K562 (cell line): Measurements from ENCODE around the gene HMCN1. TPM values are rescaled to one million over a fixed set of nuclear protein-coding genes. Genes with fewer than 3 reads are reported as not detected.
A peak's percentile ranks its signal among the peaks of the same experiment; 100 is the strongest.

Experiments
- ATAC-seq: fragments of 200-7000 bp; cut with Tn5 transposase; 3 replicates; pipeline ENCODE4 v1.9.1; 2020; ENCODE audit warnings: moderate library complexity
- BruUV-seq: library from RNA; stranded (reverse); fragments of 400-500 nt; replicated peaks from 2 replicates; lab custom pipeline; 2021; lab: Mats Ljungman, UMichigan
- CTCF ChIA-PET: fragments of 300-600 bp; formaldehyde crosslinking; extraction: SDS; loops from one replicate; lab custom pipeline; 2021; ENCODE audit warnings: low intra/inter-chr PET ratio; lab: Yijun Ruan, JAX
- POLR2A ChIA-PET: fragments of 300-600, 350-650 bp; sonication (Branson Sonifier 250); formaldehyde crosslinking; extraction: SDS; loops from one replicate; lab custom pipeline; 2021; ENCODE audit warnings: antibody characterized with exemption, inconsistent platforms; lab: Yijun Ruan, JAX
- DNase-seq, 4 experiments: peaks; one replicate each; pipeline versions ENCODE4 v3.0.0 to v3.0.0-alpha.2; 2011 to 2018; ENCODE audit warnings: low spot score in 3 of 4, mixed read lengths in 3 of 4; ENCODE audit errors: extremely low read depth in 1 of 4
- FAIRE-seq: peaks from 2 replicates; lab custom pipeline; 2011; peaks lifted over from hg19 to GRCh38; lab: Jason Lieb, UNC
- H2AFZ ChIP-seq: 2 replicates; pipeline ENCODE4 v1.6.0; 2011; ENCODE audit warnings: low read depth, low read length, control low read depth, inconsistent platforms
- H3K27ac ChIP-seq: fragments of 200-600 bp; 3 replicates; pipeline ENCODE4 v1.8.0; 2011; ENCODE audit warnings: low read depth, mild to moderate bottlenecking, control low read depth, inconsistent platforms, low read length, moderate library complexity, mixed read lengths; ENCODE audit errors: extremely low read depth
- H3K27me3 ChIP-seq, 2 experiments: fragments of 300-600 bp in 1 of 2; 2 replicates in 1 of 2; 3 replicates in 1 of 2; pipeline versions ENCODE4 v1.6.0 to v1.8.0; 2011; ENCODE audit warnings: inconsistent platforms in 2 of 2, low read length in 2 of 2, mild to moderate bottlenecking in 1 of 2, mixed read lengths in 1 of 2, moderate library complexity in 1 of 2; ENCODE audit not compliant: control insufficient read depth in 2 of 2, insufficient read depth in 2 of 2
- H3K36me3 ChIP-seq: fragments of 300-600 bp; 3 replicates; pipeline ENCODE4 v1.8.0; 2011; ENCODE audit warnings: mild to moderate bottlenecking, low read length, inconsistent platforms; ENCODE audit not compliant: control insufficient read depth, insufficient read depth
- H3K4me1 ChIP-seq, 2 experiments: fragments of 200-600 bp in 1 of 2; replicated peaks in 1 of 2; 2 replicates in 1 of 2; 3 replicates in 1 of 2; pipeline versions ENCODE4 v1.5.1 to v1.8.0; 2011; ENCODE audit warnings: inconsistent platforms in 2 of 2, low read length in 2 of 2, mild to moderate bottlenecking in 1 of 2, mixed read lengths in 1 of 2, moderate library complexity in 1 of 2; ENCODE audit not compliant: control insufficient read depth in 2 of 2, insufficient read depth in 2 of 2
- H3K4me2 ChIP-seq: 2 replicates; pipeline ENCODE4 v1.6.1; 2011; ENCODE audit warnings: low read length, control low read depth, inconsistent platforms, mixed read lengths; ENCODE audit not compliant: insufficient read depth
- H3K4me3 ChIP-seq: fragments of 200-600 bp; sonication (generic), shearing (Covaris generic); 2 replicates; pipeline ENCODE4 v1.5.1; 2016; ENCODE audit warnings: control low read depth, inconsistent platforms
- H3K79me2 ChIP-seq: fragments of 200-600 bp; 3 replicates; pipeline ENCODE4 v1.8.0; 2011; ENCODE audit warnings: low read length, inconsistent platforms; ENCODE audit not compliant: control insufficient read depth, insufficient read depth
- H3K9ac ChIP-seq, 2 experiments: 2 replicates each; pipeline versions ENCODE4 v1.6.0 to v1.6.1; 2011; ENCODE audit warnings: low read depth in 2 of 2, low read length in 2 of 2, control low read depth in 1 of 2, inconsistent platforms in 1 of 2, mild to moderate bottlenecking in 1 of 2, mixed read lengths in 1 of 2; ENCODE audit not compliant: insufficient read depth in 1 of 2
- H3K9me1 ChIP-seq: one replicate; pipeline ENCODE4 v1.6.0; 2011; ENCODE audit warnings: inconsistent platforms, mild to moderate bottlenecking, low read length, moderate library complexity; ENCODE audit not compliant: control insufficient read depth, insufficient read depth
- H3K9me3 ChIP-seq: replicated peaks from 2 replicates; pipeline ENCODE4 v1.5.1; 2011; ENCODE audit warnings: low read depth, low read length, inconsistent platforms; ENCODE audit not compliant: control insufficient read depth, insufficient read depth
- H4K20me1 ChIP-seq: replicated peaks from 2 replicates; pipeline ENCODE4 v1.6.1; 2011; ENCODE audit warnings: low read length, inconsistent platforms, mixed read lengths; ENCODE audit not compliant: control insufficient read depth, insufficient read depth
- HDAC3 ChIP-seq: fragments of 450-650 bp; IDR thresholded peaks from 2 replicates; pipeline ENCODE4 v1.6.1; 2018; ENCODE audit warnings: borderline replicate concordance, mild to moderate bottlenecking, moderate library complexity; ENCODE audit not compliant: partially characterized antibody
- HNRNPK ChIP-seq: fragments of 200-400 bp; formaldehyde crosslinking; IDR thresholded peaks from one replicate; pipeline ENCODE4 v1.6.1; 2018; ENCODE audit warnings: mild to moderate bottlenecking, low read depth, low read length; ENCODE audit not compliant: poor library complexity, severe bottlenecking
- PCBP1 ChIP-seq: fragments of 200-400 bp; formaldehyde crosslinking; IDR thresholded peaks from 2 replicates; pipeline ENCODE4 v1.6.1; 2018; ENCODE audit warnings: mild to moderate bottlenecking, low read depth, low read length; ENCODE audit not compliant: poor library complexity, severe bottlenecking
- PCBP2 ChIP-seq: fragments of 200-400 bp; formaldehyde crosslinking; IDR thresholded peaks from 2 replicates; pipeline ENCODE4 v1.6.1; 2018; ENCODE audit warnings: low read length, low read depth, mild to moderate bottlenecking, moderate library complexity; ENCODE audit not compliant: poor library complexity, severe bottlenecking
- TRIM25 ChIP-seq: fragments of 450-650 bp; IDR thresholded peaks from 2 replicates; pipeline ENCODE4 v1.7.0; 2016; ENCODE audit warnings: borderline replicate concordance
- in situ Hi-C: fragments of 300-500 bp; cut with MboI; formaldehyde crosslinking; loops from 4 replicates; pipeline ENCODE4 v1.15.0; 2018; ENCODE audit warnings: inconsistent platforms, mixed read lengths
- intact Hi-C: fragments of 100-400 bp; cut with micrococcal nuclease; formaldehyde crosslinking; loops from 2 replicates; pipeline ENCODE4 v1.14.2; 2022
- polyA plus RNA-seq, 8 experiments: library from polyadenylated mRNA; depleted of rRNA in 4 of 8; stranded (reverse) in 5 of 8; unstranded in 3 of 8; fragments of >200 nt; fragmentation: Nextera tagmentation in 2 of 8; fragmentation: Illumina TruSeq in 1 of 8; extraction: Ambion mirVana in 2 of 8; extraction: Trizol in 1 of 8; gene quantifications; 2 replicates each; pipeline versions ENCODE4 v1.2.1 to v1.2.3, GENCODE V29; 2011 to 2014; ENCODE audit warnings: inconsistent platforms in 1 of 8, missing spikeins in 1 of 8
- total RNA-seq, 7 experiments: library from RNA; depleted of rRNA in 6 of 7; stranded (reverse); fragments of >200 nt in 6 of 7; fragmentation: Illumina TruSeq in 2 of 7; extraction: Trizol in 2 of 7; gene quantifications; 2 replicates each; pipeline versions ENCODE4 v1.2.1 to v1.2.3, GENCODE V29; 2011 to 2021; ENCODE audit warnings: low replicate concordance in 1 of 7

Gene HMCN1
- total and polyA plus RNA-seq, 9 of the 15 experiments (the other 6 are each of a cell fraction or from before 2014, with no cell fraction given) = 0.07 to 0.36 (median 0.21) TPM

GRCh38 chr1:185686821-185687778, 47.1 kb upstream of the HMCN1 start:
- H2AFZ ChIP-seq = no peak overlapping the region
- TF ChIP-seq HNRNPK (peak; percentile 58), HDAC3 (no peak), TRIM25 (no peak), PCBP2 (peak; percentile 97), PCBP1 (peak; percentile 85)
- TF ChIP-seq, all 486 proteins: peak for 3
- Histone ChIP-seq H3K9me3 (no peaks in the 10 kb centered on the region), H4K20me1 (no peaks in the 10 kb centered on the region), H3K9me1 (no peaks in the 10 kb centered on the region), H3K79me2 (no peaks in the 10 kb centered on the region), H3K4me2 (no peak overlapping the region), H3K4me1 (no peaks in the 10 kb centered on the region), H3K4me3 (no peak overlapping the region), H3K27ac (no peak overlapping the region), H3K27me3 (no peaks in the 10 kb centered on the region; a peak in 1 of 5 replicates), H3K36me3 (no peaks in the 10 kb centered on the region), H3K9ac (no peak overlapping the region)
- FAIRE-seq = no peak
- ChIA-PET CTCF (no interaction called here), POLR2A (no interaction called here)
- no peak for DNase-seq
- no TSS peak for BruUV-seq
- in situ Hi-C loops = loop anchor here (10.0 kb wide), 1 partner anchor 462 kb away; no protein-coding TSS in a partner anchor
- ATAC-seq = no peak
- intact Hi-C loops = no loop called here
